Measurements from ENCODE around the gene NRDC.

Gene NRDC

GRCh38 chr1:51744506-51745303 lies 133.8 kb downstream of the NRDC start:
- Histone ChIP-seq H3K9me3 (ENCODE audit: insufficient read depth, low read length) (no peaks in the 10 kb centered on the region), H3K36me3 (ENCODE audit: low read length) (peaks cover 7% of the 10 kb centered on the region; the same call in 1 of the 2 replicates), H3K4me3 (ENCODE audit: insufficient read depth, low read length, poor library complexity, severe bottlenecking) (no peak overlapping the region), H3K9ac (ENCODE audit: low read length) (no peak overlapping the region), H3K4me2 (ENCODE audit: low read depth, low read length, poor library complexity, severe bottlenecking) (no peak overlapping the region), H3K9me2 (replicated peaks; ENCODE audit: insufficient read depth, low read length) (no peaks in the 10 kb centered on the region), H2AFZ (ENCODE audit: low read depth, low read length, severe bottlenecking) (no peak overlapping the region), H3K79me2 (ENCODE audit: insufficient read depth, low read length) (peaks cover 6% of the 10 kb centered on the region; the same call in 1 of the 2 replicates), H3K27me3 (ENCODE audit: low read length) (no peaks in the 10 kb centered on the region), H3K27ac (ENCODE audit: low read depth, low read length) (no peak overlapping the region), H3F3A (ENCODE audit: insufficient read depth) (no peaks in the 10 kb centered on the region), H4K20me1 (ENCODE audit: low read depth, low read length) (peaks cover 12% of the 10 kb centered on the region; the same call in 1 of the 2 replicates)
- no peak for TF ChIP-seq CTCF (IDR thresholded peaks at IDR 0.05; ENCODE audit: insufficient read depth, low read length, poor library complexity, severe bottlenecking)
- no peak for TF ChIP-seq EZH2phosphoT487 (conservative IDR thresholded peaks at IDR 0.05; ENCODE audit: low read length)

- no peaks in the 10 kb centered on the region for H3K9me3 ChIP-seq (ENCODE audit: insufficient read depth, low read length)
- H3K27me3 ChIP-seq (ENCODE audit: low read length) = no peaks in the 10 kb centered on the region
- H4K20me1 ChIP-seq (ENCODE audit: low read depth, low read length) = peaks cover 40% of the 10 kb centered on the region
- H3K4me2 ChIP-seq (ENCODE audit: low read depth, low read length, poor library complexity, severe bottlenecking) = no peak overlapping the region
- peaks cover 20% of the 10 kb centered on the region for H3K79me2 ChIP-seq (ENCODE audit: insufficient read depth, low read length)
- no peak overlapping the region for H2AFZ ChIP-seq (ENCODE audit: low read depth, low read length, severe bottlenecking)
- no peak overlapping the region for H3K27ac ChIP-seq (ENCODE audit: low read depth, low read length)
- no peak overlapping the region for H3K4me3 ChIP-seq (ENCODE audit: insufficient read depth, low read length, poor library complexity, severe bottlenecking)
- TF ChIP-seq CTCF (IDR thresholded peaks at IDR 0.05; ENCODE audit: insufficient read depth, low read length, poor library complexity, severe bottlenecking) (no peak), EZH2phosphoT487 (conservative IDR thresholded peaks at IDR 0.05; ENCODE audit: low read length) (no peak)
- H3K9ac ChIP-seq (ENCODE audit: low read length) = no peak overlapping the region
- H3K9me2 ChIP-seq (replicated peaks; ENCODE audit: insufficient read depth, low read length) = no peaks in the 10 kb centered on the region
- no peaks in the 10 kb centered on the region for H3K36me3 ChIP-seq (ENCODE audit: low read length)
- no peaks in the 10 kb centered on the region for H3F3A ChIP-seq (ENCODE audit: insufficient read depth)
Measured at GRCh38 chr1:51741121-51741681, 137.3 kb downstream of the NRDC start.

GRCh38 chr1:51740652-51741051 lies 137.9 kb downstream of the NRDC start:
- no peak overlapping the region for H3K4me2 ChIP-seq (ENCODE audit: low read depth, low read length, poor library complexity, severe bottlenecking)
- no peaks in the 10 kb centered on the region for H3K27me3 ChIP-seq (ENCODE audit: low read length)
- H3K79me2 ChIP-seq (ENCODE audit: insufficient read depth, low read length) = peaks cover 24% of the 10 kb centered on the region
- no peaks in the 10 kb centered on the region for H3F3A ChIP-seq (ENCODE audit: insufficient read depth)
- no peaks in the 10 kb centered on the region for H3K9me2 ChIP-seq (replicated peaks; ENCODE audit: insufficient read depth, low read length)
- H3K27ac ChIP-seq (ENCODE audit: low read depth, low read length) = no peak overlapping the region
- H3K4me3 ChIP-seq (ENCODE audit: insufficient read depth, low read length, poor library complexity, severe bottlenecking) = no peak overlapping the region
- no peak overlapping the region for H3K9ac ChIP-seq (ENCODE audit: low read length)
- no peak overlapping the region for H2AFZ ChIP-seq (ENCODE audit: low read depth, low read length, severe bottlenecking)
- TF ChIP-seq EZH2phosphoT487 (conservative IDR thresholded peaks at IDR 0.05; ENCODE audit: low read length) (no peak), CTCF (IDR thresholded peaks at IDR 0.05; ENCODE audit: insufficient read depth, low read length, poor library complexity, severe bottlenecking) (no peak)
- H3K36me3 ChIP-seq (ENCODE audit: low read length) = no peaks in the 10 kb centered on the region
- H4K20me1 ChIP-seq (ENCODE audit: low read depth, low read length) = peaks cover 45% of the 10 kb centered on the region
- H3K9me3 ChIP-seq (ENCODE audit: insufficient read depth, low read length) = no peaks in the 10 kb centered on the region

Data from SU-DHL-6 (cell line).